ENCODE measurements around the gene TRAF6. TPM values are rescaled to one million over a fixed set of nuclear protein-coding genes. Genes with fewer than 3 reads are reported as not detected.

Gene TRAF6, protein sequence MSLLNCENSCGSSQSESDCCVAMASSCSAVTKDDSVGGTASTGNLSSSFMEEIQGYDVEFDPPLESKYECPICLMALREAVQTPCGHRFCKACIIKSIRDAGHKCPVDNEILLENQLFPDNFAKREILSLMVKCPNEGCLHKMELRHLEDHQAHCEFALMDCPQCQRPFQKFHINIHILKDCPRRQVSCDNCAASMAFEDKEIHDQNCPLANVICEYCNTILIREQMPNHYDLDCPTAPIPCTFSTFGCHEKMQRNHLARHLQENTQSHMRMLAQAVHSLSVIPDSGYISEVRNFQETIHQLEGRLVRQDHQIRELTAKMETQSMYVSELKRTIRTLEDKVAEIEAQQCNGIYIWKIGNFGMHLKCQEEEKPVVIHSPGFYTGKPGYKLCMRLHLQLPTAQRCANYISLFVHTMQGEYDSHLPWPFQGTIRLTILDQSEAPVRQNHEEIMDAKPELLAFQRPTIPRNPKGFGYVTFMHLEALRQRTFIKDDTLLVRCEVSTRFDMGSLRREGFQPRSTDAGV
- 7.3 and 10.2 TPM in 2 replicates for total RNA-seq

DNA sequence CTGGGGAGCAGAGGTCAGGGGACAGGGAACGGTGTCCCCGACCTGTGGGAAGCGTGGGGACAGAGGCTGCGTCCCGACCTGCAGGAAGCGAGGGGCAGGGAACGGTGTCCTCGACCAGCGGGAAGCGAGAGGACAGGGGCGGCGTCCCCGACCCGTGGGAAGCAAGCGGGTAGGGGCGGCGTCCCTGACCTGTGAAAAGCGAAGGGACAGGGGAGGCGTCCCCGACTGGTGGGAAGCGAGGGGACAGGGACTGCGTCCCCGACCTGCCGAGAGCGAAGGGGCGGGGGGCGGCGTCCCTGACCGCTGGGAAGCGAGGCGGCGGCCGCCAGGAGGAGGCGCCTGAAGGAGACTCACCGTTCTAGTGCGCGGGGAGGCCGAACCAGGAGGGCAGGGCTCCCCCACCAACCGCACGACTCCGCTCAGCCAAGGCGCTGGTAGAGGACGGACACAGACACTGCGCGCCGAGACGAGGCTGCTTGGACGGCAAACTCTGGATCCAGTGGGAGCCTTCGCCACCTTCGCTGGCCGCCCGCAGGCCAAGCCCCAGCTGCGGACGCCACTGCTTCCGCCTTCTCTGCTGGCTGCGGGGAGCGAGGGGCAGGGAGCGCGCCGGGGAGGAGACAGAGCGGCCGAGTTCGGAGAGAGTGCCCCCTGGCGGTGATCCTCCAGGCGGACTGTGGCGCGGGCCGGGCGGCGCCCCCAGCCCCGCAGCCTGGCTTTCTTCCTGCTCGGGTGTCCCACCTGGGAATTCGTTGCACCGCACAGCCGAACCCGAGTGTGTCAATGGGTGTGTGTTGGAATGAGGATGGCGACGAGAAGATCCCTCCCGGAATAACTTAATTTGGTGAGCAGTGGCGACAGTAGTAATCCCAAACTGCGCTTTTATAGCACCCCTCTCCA, at the start of gene TRAF6:
Gene TRAF6, minus strand, starts transcription at position 579 of the 900 bp plus-strand sequence. CDS start 8,757 bp downstream, outside the sequence.

Small RNAs within 50 kb of the gene (small RNA-seq; reads per million reads assigned to genes)
- gene AC061999.1 = not detected

Other genes starting within 250 kb of the TRAF6 start
- 38.9 and 39.9 TPM in 2 replicates for gene COMMD9, start 220.8 kb downstream of the TRAF6 start, total RNA-seq
- gene PRR5L, start 214.0 kb downstream of the TRAF6 start, total RNA-seq = 1.4 and 2.9 TPM in 2 replicates
- 0.20 and 0.37 TPM in 2 replicates for gene RAG1, start 57.7 kb upstream of the TRAF6 start, total RNA-seq
- gene IFTAP, start 84.2 kb upstream of the TRAF6 start, total RNA-seq = 15.4 and 18.0 TPM in 2 replicates
- gene RAG2, start 88.0 kb upstream of the TRAF6 start, total RNA-seq = not detected in 2 replicates